A549 (cell line): Measurements from ENCODE around the gene RAP1GAP2. TPM values are rescaled to one million over a fixed set of nuclear protein-coding genes. Genes with fewer than 3 reads are reported as not detected.

Source experiments
- ATAC-seq, 2 experiments: fragments of 200-7000 bp in 1 of 2; fragments of >200 bp in 1 of 2; cut with Nextera tagmentation in 1 of 2; cut with Tn5 transposase in 1 of 2; 3 replicates each; pipeline versions ENCODE4 v1.8.0 to v1.9.1; 2018 to 2020; ENCODE audit warnings: mild to moderate bottlenecking in 1 of 2, moderate library complexity in 1 of 2
- CTCF ChIA-PET: fragments of 300-600 bp; sonication (Branson Sonifier 250); formaldehyde crosslinking; extraction: SDS; loops from one replicate; lab custom pipeline; 2021; ENCODE audit warnings: antibody characterized with exemption, inconsistent platforms; lab: Yijun Ruan, JAX
- POLR2A ChIA-PET: fragments of 350-600 bp; formaldehyde crosslinking; extraction: SDS; loops from one replicate; lab custom pipeline; 2021; ENCODE audit warnings: antibody characterized with exemption, inconsistent platforms; lab: Yijun Ruan, JAX
- DNase-seq, 2 experiments: peaks; one replicate each; pipeline versions ENCODE4 v3.0.0 to v3.0.0-alpha.2; 2011 to 2016; ENCODE audit warnings: low read depth in 1 of 2, low spot score in 1 of 2
- FAIRE-seq: peaks from 2 replicates; lab custom pipeline; 2011; peaks lifted over from hg19 to GRCh38; lab: Jason Lieb, UNC
- H3K27ac ChIP-seq, 2 experiments: fragments of >200 bp; sonication (Bioruptor Twin); formaldehyde crosslinking; 3 replicates each; pipeline ENCODE4 v1.5.1; 2016 to 2017
- H3K4me1 ChIP-seq: fragments of >200 bp; sonication (Bioruptor Twin); formaldehyde crosslinking; 3 replicates; pipeline ENCODE4 v1.6.1; 2016
- H3K4me2 ChIP-seq: fragments of >200 bp; sonication (Bioruptor Twin); formaldehyde crosslinking; 3 replicates; pipeline ENCODE4 v1.6.1; 2016
- H3K4me3 ChIP-seq: fragments of >200 bp; sonication (Bioruptor Twin); formaldehyde crosslinking; 3 replicates; pipeline ENCODE4 v1.5.1; 2016
- H3K9me3 ChIP-seq: fragments of >200 bp; sonication (Bioruptor Twin); formaldehyde crosslinking; 3 replicates; pipeline ENCODE4 v1.6.1; 2016
- ATOH8 ChIP-seq: fragments of 250-450 bp; sonication (Bioruptor Pico); IDR thresholded peaks from 2 replicates; pipeline ENCODE4 v1.5.0; 2020; ENCODE audit warnings: low read depth, mild to moderate bottlenecking, moderate library complexity
- BCL3 ChIP-seq: fragments of >200 bp; sonication (Bioruptor Twin); formaldehyde crosslinking; IDR thresholded peaks from 3 replicates; pipeline ENCODE4 v1.6.1; 2016
- CBX2 ChIP-seq: fragments of 200-600 bp; sonication (generic); IDR thresholded peaks from 2 replicates; pipeline ENCODE4 v1.6.1; 2016; ENCODE audit warnings: low read depth, mild to moderate bottlenecking, borderline replicate concordance
- CHD4 ChIP-seq: fragments of 200-600 bp; sonication (generic); IDR thresholded peaks from 2 replicates; pipeline ENCODE4 v1.6.1; 2016; ENCODE audit warnings: antibody characterized with exemption, mild to moderate bottlenecking, borderline replicate concordance
- EHF ChIP-seq: fragments of 250-450 bp; sonication (Bioruptor Pico); IDR thresholded peaks from 2 replicates; pipeline ENCODE4 v1.5.0; 2020; ENCODE audit warnings: mild to moderate bottlenecking
- EHMT2 ChIP-seq: fragments of 200-600 bp; sonication (generic); IDR thresholded peaks from 2 replicates; pipeline ENCODE4 v1.6.1; 2016; ENCODE audit warnings: antibody characterized with exemption, low read depth, mild to moderate bottlenecking, moderate library complexity
- ELK1 ChIP-seq: fragments of 150-350 bp; IDR thresholded peaks from 2 replicates; pipeline ENCODE4 v1.6.1; 2014; ENCODE audit warnings: low read depth, mild to moderate bottlenecking, low read length
- ESRRA ChIP-seq: fragments of 150-350 bp; IDR thresholded peaks from 2 replicates; pipeline ENCODE4 v1.6.1; 2014; ENCODE audit warnings: mild to moderate bottlenecking, low read length, borderline replicate concordance
- JUN ChIP-seq, 2 experiments: fragments of >200 bp; sonication (Bioruptor Twin); formaldehyde crosslinking; IDR thresholded peaks; 2 replicates in 1 of 2; 3 replicates in 1 of 2; pipeline ENCODE4 v1.6.1; 2016 to 2017
- KDM1A ChIP-seq: fragments of 200-600 bp; sonication (generic); IDR thresholded peaks from 2 replicates; pipeline ENCODE4 v1.6.1; 2016; ENCODE audit warnings: low read depth, mild to moderate bottlenecking
- KDM5A ChIP-seq: fragments of 200-600 bp; sonication (generic); IDR thresholded peaks from 2 replicates; pipeline ENCODE4 v1.6.1; 2016; ENCODE audit warnings: antibody characterized with exemption, mild to moderate bottlenecking
- MAFK ChIP-seq: fragments of 450-650 bp; IDR thresholded peaks from 2 replicates; pipeline ENCODE4 v1.6.1; 2014; ENCODE audit not compliant: partially characterized antibody
- MYC ChIP-seq: IDR thresholded peaks from 2 replicates; pipeline ENCODE4 v1.6.1; 2012; ENCODE audit warnings: mild to moderate bottlenecking, inconsistent platforms, low read length, improper control_type of control experiment, borderline replicate concordance
- NPAS2 ChIP-seq: fragments of 250-450 bp; sonication (Bioruptor Pico); IDR thresholded peaks from 2 replicates; pipeline ENCODE4 v1.8.0; 2022; ENCODE audit warnings: mild to moderate bottlenecking, moderate library complexity, borderline replicate concordance
- NR3C1 ChIP-seq: fragments of >200 bp; sonication (Bioruptor Twin); formaldehyde crosslinking; IDR thresholded peaks from 3 replicates; pipeline ENCODE4 v1.6.1; 2017
- PHF8 ChIP-seq: fragments of 200-600 bp; sonication (generic); IDR thresholded peaks from 2 replicates; pipeline ENCODE4 v1.6.1; 2016; ENCODE audit warnings: low read depth, mild to moderate bottlenecking, antibody characterized with exemption, moderate library complexity, borderline replicate concordance
- RFX5 ChIP-seq: fragments of 450-650 bp; IDR thresholded peaks from 2 replicates; pipeline ENCODE4 v1.7.1; 2014; ENCODE audit warnings: antibody characterized with exemption, mild to moderate bottlenecking, moderate library complexity
- RNF2 ChIP-seq: fragments of 200-600 bp; sonication (generic); IDR thresholded peaks from 2 replicates; pipeline ENCODE4 v1.6.1; 2016; ENCODE audit warnings: low read depth, mild to moderate bottlenecking, antibody characterized with exemption, moderate library complexity, borderline replicate concordance
- WGBS: methylation state at CpG from one replicate; pipeline ENCODE4 v1.1.6; 2017; ENCODE audit errors: missing lambda C conversion rate; 5-methylcytosine and 5-hydroxymethylcytosine counted together
- polyA plus RNA-seq, 4 experiments: library from polyadenylated mRNA; depleted of rRNA in 3 of 4; stranded (reverse); fragments of >200 nt; fragmentation: RNase III in 1 of 4; extraction: RNeasy Plus Mini Kit Qiagen cat#74134 plus additional on column Dnase treatment in 1 of 4; gene quantifications; 2 replicates in 3 of 4; 3 replicates in 1 of 4; pipeline ENCODE4 v1.2.3, GENCODE V29; 2011 to 2017

RAP1GAP2 gene
- polyA plus RNA-seq, 2 of the 4 experiments (the other 2 are of a cell fraction): 8.3 to 20.8 TPM

- no peak for TF ChIP-seq MYC
- TF ChIP-seq ATOH8: peak; percentile 76; the same call in 1 of the 2 replicates
- TF ChIP-seq JUN (IDR thresholded peaks at IDR 0.05): peak in 1 of 2 experiments; percentile 48; a peak in 1 of 5 replicates
These were observed 169.7 kb downstream of the RAP1GAP2 start (continued) for GRCh38 chr17:2965621-2966595.

- ATAC-seq: no peak
- peak overlapping the region; percentile 3 to 45; a peak in 3 of 6 replicates for H3K27ac ChIP-seq
- ChIA-PET POLR2A (no interaction called here), CTCF (interaction anchor here (0.8 to 3.3 kb wide), 5 partner anchors 10 to 119 kb away, joined by 4 to 14 read pairs (median 5); no protein-coding TSS in a partner anchor)
- TF ChIP-seq RNF2 (no peak), ESRRA (no peak), BCL3 (no peak)
- H3K4me2 ChIP-seq: no peak overlapping the region
- DNase-seq: no peak
- 80% methylated on average over 6 of the region's 6 CpGs for WGBS
- no peak for FAIRE-seq
- peaks cover 52% of the 10 kb centered on the region for H3K4me1 ChIP-seq
- H3K9me3 ChIP-seq: no peaks in the 10 kb centered on the region
- H3K4me3 ChIP-seq: no peak overlapping the region
These were observed 171.3 kb downstream of the RAP1GAP2 start for GRCh38 chr17:2967515-2967914.

GRCh38 chr17:2971851-2972250 lies 175.6 kb downstream of the RAP1GAP2 start:
- Histone ChIP-seq H3K4me2 (peak overlapping the region; percentile 29; the same call in 1 of the 3 replicates), H3K9me3 (0 out of 3 replicates have a peak, but pooled peaks cover 5% of the 10 kb centered on the region), H3K4me3 (no peak overlapping the region), H3K4me1 (peaks cover 18% of the 10 kb centered on the region), H3K27ac (no peak overlapping the region)
- ATAC-seq (no peak), FAIRE-seq (peak; percentile 82), DNase-seq (no peak)
- 90% methylated on average over 2 of the region's 2 CpGs for WGBS
- CTCF ChIA-PET: interaction anchor here (0.7 to 2.3 kb wide), 6 partner anchors 8 to 33 kb away, joined by 3 to 10 read pairs (median 4); no protein-coding TSS in a partner anchor
- POLR2A ChIA-PET: no interaction called here
- TF ChIP-seq RNF2 (no peak), NPAS2 (CRISPR knock-in tag) (no peak), NR3C1 (no peak), RFX5 (no peak), ELK1 (no peak), KDM5A (no peak), EHF (no peak), PHF8 (no peak), CHD4 (no peak), KDM1A (no peak), JUN (IDR thresholded peaks at IDR 0.05) (no peak), CBX2 (no peak), EHMT2 (no peak), MAFK (no peak)
- TF ChIP-seq, all 56 proteins: peak for 0
